NOMO-1 treated with dmso at 0.1 percent for 144 hours (cell line): ENCODE data around the gene SNX20.

Experiments
- DNase-seq: peaks from one replicate; lab custom pipeline; 2025; ENCODE audit not compliant: unreplicated experiment; lab: John Stamatoyannopoulos, UW

SNX20 gene, protein sequence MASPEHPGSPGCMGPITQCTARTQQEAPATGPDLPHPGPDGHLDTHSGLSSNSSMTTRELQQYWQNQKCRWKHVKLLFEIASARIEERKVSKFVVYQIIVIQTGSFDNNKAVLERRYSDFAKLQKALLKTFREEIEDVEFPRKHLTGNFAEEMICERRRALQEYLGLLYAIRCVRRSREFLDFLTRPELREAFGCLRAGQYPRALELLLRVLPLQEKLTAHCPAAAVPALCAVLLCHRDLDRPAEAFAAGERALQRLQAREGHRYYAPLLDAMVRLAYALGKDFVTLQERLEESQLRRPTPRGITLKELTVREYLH

GRCh38 chr16:50681021-50681885 lies at the start of gene SNX20:
SNX20 (minus strand) TSS chr16:50681312; CDS start chr16:50677526, 3,786 bp downstream.
- peak; percentile 66 for DNase-seq

DNA sequence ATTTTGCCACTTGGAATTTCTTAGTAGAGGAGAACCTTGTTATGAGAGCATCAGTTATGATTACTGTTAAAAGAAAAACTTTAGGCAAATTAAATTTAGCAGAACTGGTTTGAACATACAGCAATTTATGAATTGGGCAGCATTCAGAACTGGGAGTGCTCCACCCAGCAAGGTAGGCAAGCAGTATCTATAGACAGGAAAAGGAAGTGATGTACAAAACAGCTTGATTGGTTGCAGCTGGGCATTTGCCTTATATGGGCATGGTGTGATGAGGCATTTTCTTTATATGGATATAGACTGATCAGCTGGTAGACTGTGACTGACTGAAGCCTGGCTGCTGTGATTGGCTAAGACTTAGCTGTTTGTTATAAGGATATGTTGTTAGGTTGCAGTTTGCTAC lies 43.2 kb upstream of the SNX20 start:
- DNase-seq: no peak

DNA sequence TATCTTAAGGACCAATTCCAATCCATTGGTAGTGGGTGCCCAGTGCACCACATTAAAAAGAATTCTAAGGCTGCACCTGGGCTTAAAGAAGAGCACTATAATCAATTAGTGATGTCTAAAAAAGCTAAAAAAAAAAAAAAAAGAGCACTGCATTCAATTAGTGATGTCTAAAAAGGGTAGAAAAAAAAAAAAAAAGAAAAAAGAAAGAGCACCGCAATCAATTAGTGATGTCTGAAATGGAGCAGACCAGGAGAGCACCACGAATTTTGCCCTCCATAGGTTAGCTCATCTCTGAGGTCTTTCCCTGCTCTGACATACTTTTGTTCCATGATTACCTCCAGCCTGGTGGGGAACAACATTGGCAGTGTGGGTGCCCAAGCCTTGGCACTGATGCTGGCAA lies 41.8 kb upstream of the SNX20 start:
- DNase-seq: no peak

- no peak for DNase-seq
Observed at GRCh38 chr16:50722405-50722737, 41.3 kb upstream of the SNX20 start.

GRCh38 chr16:50721549-50722404 lies 40.7 kb upstream of the SNX20 start:
- DNase-seq: no peak

DNA sequence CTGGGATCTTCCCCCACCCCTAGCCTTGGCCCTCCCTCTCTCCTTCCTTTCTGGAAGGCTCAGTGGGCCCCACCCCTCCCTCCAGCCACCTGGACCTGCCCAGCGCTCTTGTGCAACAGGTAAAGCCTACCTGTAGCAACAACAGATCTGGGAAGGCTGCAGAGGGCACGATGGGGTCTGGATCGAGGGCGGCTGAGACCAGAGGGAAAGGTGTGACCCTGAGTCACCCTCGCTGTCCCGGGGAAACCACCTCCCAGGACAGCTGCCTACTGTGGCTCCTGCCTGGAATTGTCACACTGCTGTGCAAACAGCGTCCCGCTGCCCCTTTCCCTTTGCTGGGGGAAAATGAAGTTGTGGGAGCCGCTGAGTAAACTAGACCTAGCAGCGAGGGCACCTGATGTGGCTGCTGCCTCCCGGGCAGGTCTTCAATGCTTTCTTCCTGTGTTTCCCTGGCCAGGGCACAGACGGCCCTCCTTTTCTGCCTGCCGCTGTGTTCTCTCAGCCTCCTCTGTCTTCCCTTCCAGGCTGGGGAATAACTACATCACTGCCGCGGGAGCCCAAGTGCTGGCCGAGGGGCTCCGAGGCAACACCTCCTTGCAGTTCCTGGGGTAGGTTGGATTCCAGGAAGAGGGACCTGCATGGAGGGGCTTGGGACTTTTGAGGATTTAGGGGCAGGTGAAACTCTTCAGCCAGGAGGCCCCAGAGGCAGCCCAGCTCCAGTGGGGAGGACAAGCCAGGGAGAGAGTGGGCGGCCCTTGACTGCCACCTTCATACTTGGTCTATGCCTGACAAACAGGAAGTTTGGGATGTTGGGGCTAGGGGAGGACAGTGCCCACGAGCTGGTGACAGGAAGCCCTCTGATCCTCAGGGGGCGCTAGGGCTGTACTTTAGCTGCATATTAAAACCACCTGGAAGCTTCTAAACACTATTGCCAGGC lies 38.6 kb upstream of the SNX20 start:
- no peak for DNase-seq

GRCh38 chr16:50718761-50719400 lies 37.8 kb upstream of the SNX20 start:
- DNase-seq: no peak

GRCh38 chr16:50718061-50718760 lies 37.1 kb upstream of the SNX20 start:
- DNase-seq: peak; percentile 18

GRCh38 chr16:50717494-50717893 lies 36.4 kb upstream of the SNX20 start:
- DNase-seq: no peak

DNA sequence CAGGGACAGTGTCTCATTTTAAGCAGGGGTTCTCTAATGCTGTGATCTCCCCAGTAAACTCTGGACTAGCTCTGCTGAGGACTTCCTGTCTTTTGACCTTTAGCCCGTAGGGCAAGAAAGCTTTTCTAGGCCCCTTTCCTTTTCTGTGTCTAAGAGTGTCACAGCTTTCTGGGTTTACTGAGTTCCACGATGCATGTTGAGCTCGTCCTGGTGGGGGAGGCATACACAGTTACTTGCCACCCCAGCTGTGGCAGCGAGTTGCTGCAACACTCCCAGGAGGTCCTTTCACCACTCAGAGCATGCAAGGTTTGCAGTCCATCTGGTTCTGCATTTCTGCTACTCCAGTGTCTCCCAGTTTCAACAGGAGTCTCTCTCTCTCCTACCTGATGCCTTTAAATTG lies 36.0 kb upstream of the SNX20 start:
- no peak for DNase-seq

- no peak for DNase-seq
Observed at GRCh38 chr16:50712956-50713355, 31.8 kb upstream of the SNX20 start.

DNA sequence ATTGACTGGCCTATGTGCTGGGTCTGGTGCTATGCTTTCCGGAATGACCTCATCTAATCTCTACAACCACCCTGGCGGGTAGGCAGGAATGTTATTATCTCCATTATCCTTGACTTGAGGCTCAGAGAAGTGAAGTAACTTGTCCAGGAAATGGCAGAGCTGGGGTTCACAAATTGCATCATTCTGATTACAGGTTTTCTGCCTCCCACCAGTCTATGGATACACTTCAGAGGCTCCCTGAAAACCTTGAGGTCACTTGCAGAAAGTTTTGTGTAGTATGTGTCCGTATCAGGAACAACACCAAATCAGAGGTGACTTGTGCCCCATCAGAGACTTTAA lies 31.4 kb upstream of the SNX20 start:
- DNase-seq: no peak

DNA sequence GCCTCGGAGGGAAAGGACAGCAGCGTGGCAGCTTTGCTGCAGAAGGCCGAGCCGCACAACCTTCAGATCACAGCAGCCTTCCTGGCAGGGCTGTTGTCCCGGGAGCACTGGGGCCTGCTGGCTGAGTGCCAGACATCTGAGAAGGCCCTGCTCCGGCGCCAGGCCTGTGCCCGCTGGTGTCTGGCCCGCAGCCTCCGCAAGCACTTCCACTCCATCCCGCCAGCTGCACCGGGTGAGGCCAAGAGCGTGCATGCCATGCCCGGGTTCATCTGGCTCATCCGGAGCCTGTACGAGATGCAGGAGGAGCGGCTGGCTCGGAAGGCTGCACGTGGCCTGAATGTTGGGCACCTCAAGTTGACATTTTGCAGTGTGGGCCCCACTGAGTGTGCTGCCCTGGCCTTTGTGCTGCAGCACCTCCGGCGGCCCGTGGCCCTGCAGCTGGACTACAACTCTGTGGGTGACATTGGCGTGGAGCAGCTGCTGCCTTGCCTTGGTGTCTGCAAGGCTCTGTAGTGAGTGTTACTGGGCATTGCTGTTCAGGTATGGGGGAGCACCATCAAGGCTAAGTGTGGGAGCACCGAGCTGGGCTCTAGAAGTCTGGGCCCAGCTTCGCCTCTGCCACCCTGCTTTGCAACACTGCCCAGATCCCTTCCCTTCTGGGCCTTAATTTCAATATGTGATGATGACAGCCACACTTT lies 30.9 kb upstream of the SNX20 start:
- DNase-seq: no peak

GRCh38 chr16:50711040-50711439 lies 29.9 kb upstream of the SNX20 start:
- DNase-seq: no peak

GRCh38 chr16:50709980-50710379 lies 28.9 kb upstream of the SNX20 start:
- DNase-seq: no peak

DNA sequence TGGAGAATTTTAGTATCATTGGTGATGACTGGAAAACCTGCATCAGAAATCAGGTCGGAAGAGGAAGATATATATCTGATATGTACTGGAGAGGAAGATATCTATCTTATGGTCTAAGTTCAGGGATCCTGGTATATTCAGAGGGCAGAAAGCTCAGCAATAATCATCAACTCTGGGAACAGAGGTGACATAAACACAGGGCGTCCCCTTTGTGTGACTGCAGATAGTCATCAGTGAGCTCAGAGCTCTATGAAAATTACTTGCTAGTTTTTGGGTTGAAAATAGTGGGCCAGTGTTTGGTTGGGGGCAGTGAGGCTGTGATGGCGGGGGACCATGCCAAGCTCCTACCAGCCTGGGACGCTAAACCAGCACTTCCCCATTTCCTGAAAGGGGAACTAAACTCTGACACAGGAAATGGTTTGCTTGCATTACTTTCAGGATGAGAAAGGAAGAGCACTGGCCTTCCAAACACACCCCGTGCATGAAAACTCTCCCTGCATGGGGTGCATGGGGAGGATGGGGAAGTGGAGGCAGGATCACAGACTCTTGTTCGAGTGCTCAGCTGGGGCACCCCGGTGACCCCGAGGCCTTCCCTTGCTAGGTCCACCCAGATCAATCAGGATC lies 28.1 kb upstream of the SNX20 start:
- DNase-seq: peak; percentile 59

GRCh38 chr16:50708373-50709060 lies 27.4 kb upstream of the SNX20 start:
- no peak for DNase-seq

DNA sequence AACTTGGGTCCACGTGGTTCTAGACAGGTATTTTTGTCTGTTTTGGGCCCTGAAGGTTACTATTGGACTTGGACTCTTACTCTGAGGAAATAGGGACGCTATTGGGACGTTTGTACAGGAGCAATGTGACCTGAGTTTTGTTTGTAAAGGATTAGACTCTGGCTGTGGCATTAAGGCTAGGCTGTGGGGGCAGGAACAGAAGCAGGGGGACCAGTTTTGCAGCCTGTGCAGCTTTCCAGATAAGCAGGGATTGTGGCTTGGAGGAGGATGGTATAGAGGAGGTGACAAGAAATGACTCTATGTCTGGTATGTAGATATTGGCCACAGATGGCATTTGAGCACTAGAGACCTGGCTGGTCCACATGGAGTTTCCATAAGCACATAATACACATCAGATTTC lies 25.1 kb upstream of the SNX20 start:
- no peak for DNase-seq
